Kidney tubule cell (primary cell): ENCODE measurements around the gene TRIM17.
A peak's percentile ranks its signal among the peaks of the same experiment; 100 is the strongest.

Experiments used
- DNase-seq: peaks from one replicate; pipeline ENCODE4 v3.0.0-alpha.2; 2018; ENCODE audit warnings: low spot score

TRIM17 gene

GRCh38 chr1:228416217-228416933, at the start of gene TRIM17:
Gene TRIM17, minus strand, starts transcription at chr1:228416861. Its CDS starts 1,789 bp downstream, at chr1:228415072.
- DNase-seq, result peak; percentile 46

GRCh38 chr1:228465571-228466146, 49.0 kb upstream of the TRIM17 start:
- DNase-seq, result no peak

- DNase-seq, result no peak
Observed at GRCh38 chr1:228465141-228465540, 48.5 kb upstream of the TRIM17 start.

GRCh38 chr1:228464487-228464983, 47.9 kb upstream of the TRIM17 start:
- peak; percentile 57 for DNase-seq

- DNase-seq, result no peak
Observed at GRCh38 chr1:228463559-228464455, 47.1 kb upstream of the TRIM17 start.

GRCh38 chr1:228463009-228463558, 46.4 kb upstream of the TRIM17 start:
- no peak for DNase-seq

GRCh38 chr1:228462560-228462959, 45.9 kb upstream of the TRIM17 start:
- no peak for DNase-seq

- no peak for DNase-seq
Observed at GRCh38 chr1:228460821-228461220, 44.2 kb upstream of the TRIM17 start.

GRCh38 chr1:228459091-228459993, 42.7 kb upstream of the TRIM17 start:
- peak; percentile 61 for DNase-seq

GRCh38 chr1:228457396-228458176, 40.9 kb upstream of the TRIM17 start:
- peak; percentile 94 for DNase-seq

GRCh38 chr1:228457017-228457395, 40.3 kb upstream of the TRIM17 start:
- no peak for DNase-seq

GRCh38 chr1:228456252-228457016, 39.8 kb upstream of the TRIM17 start:
- no peak for DNase-seq

GRCh38 chr1:228455715-228456114, 39.1 kb upstream of the TRIM17 start:
- DNase-seq, result no peak

- no peak for DNase-seq
Observed at GRCh38 chr1:228454238-228454637, 37.6 kb upstream of the TRIM17 start.

GRCh38 chr1:228453614-228454013, 37.0 kb upstream of the TRIM17 start:
- no peak for DNase-seq

GRCh38 chr1:228453022-228453560, 36.4 kb upstream of the TRIM17 start:
- no peak for DNase-seq

GRCh38 chr1:228452194-228453021, 35.7 kb upstream of the TRIM17 start:
- peak; percentile 72 for DNase-seq

- no peak for DNase-seq
Observed at GRCh38 chr1:228450200-228450599, 33.5 kb upstream of the TRIM17 start.
